ENCODE results near the gene WDR77.

WDR77 gene

DNA sequence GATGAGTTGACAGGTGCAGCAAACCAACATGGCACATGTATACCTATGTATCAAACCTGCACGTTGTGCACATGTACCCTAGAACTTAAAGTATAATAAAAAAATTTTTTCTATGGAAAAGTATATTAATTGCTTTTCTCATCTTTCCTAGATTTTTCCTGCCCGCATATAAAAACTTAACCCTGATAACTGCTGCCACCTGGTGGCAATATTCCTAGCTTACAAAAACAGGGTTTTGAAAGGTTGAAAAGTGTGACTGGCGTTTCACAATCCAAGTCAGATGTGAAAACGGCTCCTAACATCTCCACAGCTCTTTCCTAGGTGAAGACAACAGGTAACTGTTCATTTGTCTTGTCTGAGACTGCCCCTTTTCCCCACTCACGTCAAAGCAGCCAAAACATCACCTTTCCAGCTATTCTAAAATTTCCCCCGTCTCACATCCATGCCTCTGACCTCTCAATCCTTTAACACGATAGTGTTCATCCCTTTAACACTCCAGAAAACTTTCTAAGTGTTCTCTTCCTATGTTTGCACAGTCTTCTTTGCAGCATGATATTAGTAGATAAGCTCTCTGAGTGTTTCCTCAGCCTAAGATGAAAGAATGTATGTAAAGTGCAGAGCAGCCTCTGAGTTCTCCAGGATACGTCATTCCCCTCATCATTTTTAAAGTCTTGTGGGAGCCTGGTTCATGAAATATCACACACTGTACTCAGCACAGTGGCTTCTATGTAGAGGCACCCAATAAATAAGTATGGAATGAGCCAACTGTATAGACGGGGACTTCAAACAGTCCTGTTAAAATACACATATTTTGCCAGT, 49.1 kb downstream of the WDR77 start:
- no peak for TF ChIP-seq POLR2A (IDR thresholded peaks at IDR 0.05; ENCODE audit: low read length)
- no peak for TF ChIP-seq GATA1 (IDR thresholded peaks at IDR 0.05; ENCODE audit: low read depth, low read length)
- DNase-seq, result peak; percentile 29 to 68

DNA sequence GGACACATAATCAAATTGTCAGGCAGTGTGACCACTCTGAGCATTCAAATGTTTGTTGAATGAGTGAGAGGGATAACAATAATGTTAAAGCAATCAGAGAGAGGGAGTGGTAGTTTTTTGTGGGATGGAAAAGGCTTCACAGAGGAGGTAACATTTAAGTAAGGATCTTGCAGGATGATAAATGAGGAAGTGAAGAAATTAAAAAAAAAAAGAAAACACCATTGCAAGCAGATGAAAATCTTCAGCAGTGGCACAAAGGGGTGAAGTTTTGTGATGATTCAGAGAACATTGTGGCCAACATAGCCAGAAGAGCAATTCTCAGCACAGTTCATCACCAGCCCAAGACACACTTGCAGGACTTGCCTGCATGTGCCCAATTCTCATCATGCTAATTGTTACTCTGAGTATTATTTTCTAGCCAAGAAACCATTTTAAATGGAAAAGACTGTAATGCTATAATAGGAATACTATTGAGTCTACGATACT, 56.6 kb downstream of the WDR77 start:
- no peak for DNase-seq
- no peak for TF ChIP-seq GATA1 (IDR thresholded peaks at IDR 0.05; ENCODE audit: low read depth, low read length)
- TF ChIP-seq POLR2A (IDR thresholded peaks at IDR 0.05; ENCODE audit: low read length), result no peak

GRCh38 chr1:111392042-111392441, 57.0 kb downstream of the WDR77 start:
- no peak for TF ChIP-seq POLR2A (IDR thresholded peaks at IDR 0.05; ENCODE audit: low read length)
- TF ChIP-seq GATA1 (IDR thresholded peaks at IDR 0.05; ENCODE audit: low read depth, low read length), result no peak
- no peak for DNase-seq
